Transverse colon (tissue), 4 donors: Measurements from ENCODE around the gene ZNHIT3. TPM values are rescaled to one million over a fixed set of nuclear protein-coding genes. Genes with fewer than 3 reads are reported as not detected.

ENCODE experiments used
- DNase-seq: peaks from one replicate; pipeline ENCODE4 v3.0.0-alpha.2; 2019
- H3K27ac ChIP-seq, 4 donors: fragments of 200-600 bp; sonication (generic); 2 replicates each; pipeline ENCODE4 v1.5.1; 2016 to 2018; ENCODE audit warnings: inconsistent platforms in 4 of 4
- H3K27me3 ChIP-seq: fragments of 200-600 bp; sonication (generic); 2 replicates; pipeline ENCODE4 v1.5.1; 2017; ENCODE audit warnings: inconsistent platforms
- H3K36me3 ChIP-seq, 4 donors: fragments of 200-600 bp; sonication (generic); 2 replicates each; pipeline ENCODE4 v1.5.1; 2017 to 2019; ENCODE audit warnings: inconsistent platforms in 4 of 4
- H3K4me1 ChIP-seq, 4 donors: fragments of 200-600 bp; sonication (generic); 2 replicates each; pipeline ENCODE4 v1.5.1; 2017 to 2020; ENCODE audit warnings: inconsistent platforms in 4 of 4
- H3K4me3 ChIP-seq, 4 donors: fragments of 200-600 bp; sonication (generic); 1 replicate in 1 of 4; 2 replicates in 3 of 4; pipeline versions ENCODE4 v1.5.1 to v1.6.1; 2017 to 2019; ENCODE audit warnings: inconsistent platforms in 4 of 4
- H3K9me3 ChIP-seq, 2 donors: fragments of 200-600 bp; sonication (generic); 2 replicates each; pipeline ENCODE4 v1.5.1; 2017 to 2019; ENCODE audit warnings: inconsistent platforms in 2 of 2
- CTCF ChIP-seq, 5 experiments: fragments of 200-600 bp in 3 of 5; fragments of 450-650 bp in 2 of 5; sonication (generic) in 3 of 5; IDR thresholded peaks; 1 replicate in 2 of 5; 2 replicates in 3 of 5; pipeline ENCODE4 v1.5.1; 2016 to 2017; ENCODE audit warnings: antibody characterized with exemption in 5 of 5, inconsistent platforms in 3 of 5, mild to moderate bottlenecking in 2 of 5, moderate library complexity in 1 of 5
- EP300 ChIP-seq: sonication (generic); formaldehyde crosslinking; IDR thresholded peaks from one replicate; pipeline ENCODE4 v1.6.1; 2017; ENCODE audit warnings: antibody characterized with exemption, low read depth
- POLR2A ChIP-seq: fragments of 450-650 bp; IDR thresholded peaks from one replicate; pipeline ENCODE4 v1.6.1; 2016; ENCODE audit warnings: antibody characterized with exemption, mild to moderate bottlenecking, moderate library complexity
- POLR2AphosphoS5 ChIP-seq, 3 donors: sonication (generic); formaldehyde crosslinking; IDR thresholded peaks; one replicate each; pipeline ENCODE4 v1.6.1; 2016; ENCODE audit warnings: antibody characterized with exemption in 3 of 3
- WGBS, 2 donors: methylation state at CpG; one replicate each; pipeline ENCODE4 v1.1.5; 2018; ENCODE audit warnings: low coverage in 1 of 2; 5-methylcytosine and 5-hydroxymethylcytosine counted together
- in situ Hi-C, 4 donors: fragments of 200-750 bp; cut with MboI; loops; one replicate each; pipeline versions ENCODE4 v1.15.0 to v1.15.1; 2017; ENCODE audit warnings: low sequenced_read_pairs in 3 of 4, low pct_ligation_motif_present in 1 of 4, low pct_unique_long_range_greater_than_20kb in 1 of 4
- intact Hi-C: fragments of 100-400 bp; cut with DNase I; formaldehyde crosslinking; loops from one replicate; pipeline ENCODE4 v1.15.1; 2023; ENCODE audit warnings: low total_unique reads
- total RNA-seq, 4 donors: library from RNA; depleted of rRNA; stranded (reverse); fragments of >200 nt; gene quantifications; one replicate each; pipeline ENCODE4 v1.1.0, GENCODE V29; 2016

Gene ZNHIT3
- total RNA-seq, 4 donors from 2014 or later = 6.7 to 38.6 (median 27.2) TPM

- in situ Hi-C loops = loop anchor here in 1 of 4 donors (25.0 kb wide), 1 partner anchor 358 kb away; the partner anchor contains the start of gene CCL4
- no peak overlapping the region for H3K4me3 ChIP-seq
Observed at GRCh38 chr17:36470499-36470898, 16.0 kb upstream of the ZNHIT3 start.

DNA sequence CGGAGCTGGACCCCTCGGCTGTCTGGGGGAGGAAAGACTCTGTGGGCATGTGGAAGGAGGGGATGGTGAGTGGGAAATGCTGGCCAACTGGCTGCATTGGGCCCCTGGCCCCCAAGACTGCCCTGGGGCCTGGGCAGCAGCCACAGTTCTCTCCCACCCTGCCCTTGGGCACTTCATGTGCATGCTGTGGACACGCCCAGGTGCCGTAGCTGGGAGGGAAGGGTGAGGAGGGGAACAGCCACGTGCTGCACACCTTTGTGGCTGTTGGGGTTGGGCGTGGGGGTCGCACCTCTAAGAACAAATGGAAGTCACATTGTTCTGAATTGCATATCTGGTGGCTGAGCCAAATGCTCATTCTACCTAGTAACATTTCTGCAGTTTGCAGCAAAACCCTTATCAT lies 11.9 kb upstream of the ZNHIT3 start:
- intact Hi-C loops = no loop called here
- 33 to 42% methylated on average over 2 to 7 of the region's 7 CpGs for WGBS, 2 donors
- no peaks in the 10 kb centered on the region for H3K36me3 ChIP-seq
- in situ Hi-C loops = loop anchor here in 1 of 4 donors (25.0 kb wide), 1 partner anchor 362 kb away; the partner anchor contains the start of gene CCL4
- peaks cover 14% of the 10 kb centered on the region for H3K27me3 ChIP-seq
- TF ChIP-seq EP300 = no peak
- no peak for TF ChIP-seq CTCF (IDR thresholded peaks at IDR 0.05)
- no peak for TF ChIP-seq POLR2A
- TF ChIP-seq POLR2AphosphoS5 (IDR thresholded peaks at IDR 0.05) = no peak
- no peak for DNase-seq
- no peaks in the 10 kb centered on the region for H3K9me3 ChIP-seq
- H3K27ac ChIP-seq = no peak overlapping the region
- H3K4me3 ChIP-seq = no peak overlapping the region
- H3K4me1 ChIP-seq = no peaks in the 10 kb centered on the region

More at GRCh38 chr17:36470499-36470898, 16.0 kb upstream of the ZNHIT3 start:
- intact Hi-C loops = no loop called here
- no peaks in the 10 kb centered on the region for H3K36me3 ChIP-seq
- no peaks in the 10 kb centered on the region for H3K4me1 ChIP-seq
- H3K9me3 ChIP-seq = no peaks in the 10 kb centered on the region
- TF ChIP-seq EP300 (no peak), POLR2A (no peak), POLR2AphosphoS5 (IDR thresholded peaks at IDR 0.05) (no peak), CTCF (IDR thresholded peaks at IDR 0.05) (no peak)
- no peak overlapping the region for H3K27ac ChIP-seq
- H3K27me3 ChIP-seq = peaks cover 34% of the 10 kb centered on the region
- no peak for DNase-seq

DNA sequence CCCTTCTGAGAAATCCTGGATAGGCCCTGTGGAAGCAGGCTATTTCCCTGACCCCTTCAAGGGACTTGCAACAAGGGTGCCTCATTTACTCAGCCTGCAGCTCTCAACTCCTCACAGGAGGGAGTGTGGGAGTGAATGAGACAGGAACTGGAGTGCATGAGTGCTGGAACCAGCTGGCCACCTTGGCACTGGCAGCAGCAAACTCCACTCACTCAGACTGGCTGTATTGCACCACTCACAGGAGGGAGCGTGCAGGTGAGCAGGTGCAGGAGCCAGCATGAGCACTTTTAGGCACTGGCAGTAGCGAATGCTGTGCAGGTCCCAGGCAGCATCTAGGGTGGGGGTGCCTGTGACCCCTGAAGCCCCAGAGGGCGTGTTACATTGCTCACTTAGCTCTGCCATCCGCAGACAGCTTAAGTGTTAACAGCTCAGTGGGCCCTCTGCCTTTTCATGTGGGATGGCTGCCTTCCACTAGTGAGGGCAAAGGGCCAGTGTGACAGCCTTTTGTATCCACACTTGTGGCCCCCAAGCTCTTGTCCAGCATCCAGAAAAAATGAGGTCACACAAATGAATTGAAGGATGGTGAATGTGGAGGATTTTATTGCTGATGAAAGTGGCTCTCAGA lies 11.0 kb upstream of the ZNHIT3 start:
- H3K27ac ChIP-seq = no peak overlapping the region
- DNase-seq = no peak
- no peaks in the 10 kb centered on the region for H3K4me1 ChIP-seq
- TF ChIP-seq CTCF (IDR thresholded peaks at IDR 0.05) (no peak), POLR2A (no peak), POLR2AphosphoS5 (IDR thresholded peaks at IDR 0.05) (no peak), EP300 (no peak)
- intact Hi-C loops = no loop called here
- H3K9me3 ChIP-seq = no peaks in the 10 kb centered on the region
- H3K36me3 ChIP-seq = no peaks in the 10 kb centered on the region
- WGBS, 2 donors = 48% methylated on average over 4 of the region's 4 CpGs; no CpG with 5 or more reads in 1 of the 2 donors
- no peak overlapping the region for H3K4me3 ChIP-seq
- peaks cover 19% of the 10 kb centered on the region for H3K27me3 ChIP-seq
- in situ Hi-C loops = loop anchor here in 2 of 4 donors (25.0 kb wide), 1 partner anchor 513 kb away; no protein-coding TSS in a partner anchor

GRCh38 chr17:36481829-36482228 lies 4.7 kb upstream of the ZNHIT3 start:
- intact Hi-C loops (loop anchor here (5.0 kb wide), 1 partner anchor 510 kb away; no protein-coding TSS in a partner anchor), in situ Hi-C loops (loop anchor here in 2 of 4 donors (25.0 kb wide), 1 partner anchor 520 kb away; no protein-coding TSS in a partner anchor)
- no peaks in the 10 kb centered on the region for H3K36me3 ChIP-seq
- TF ChIP-seq EP300 (no peak), POLR2A (no peak), POLR2AphosphoS5 (IDR thresholded peaks at IDR 0.05) (no peak), CTCF (IDR thresholded peaks at IDR 0.05) (no peak)
- 76 to 80% methylated on average over 1 to 7 of the region's 7 CpGs for WGBS, 2 donors
- H3K4me1 ChIP-seq = peaks cover 11 to 19% (median 17%) of the 10 kb centered on the region in 4 donors
- no peak overlapping the region for H3K4me3 ChIP-seq
- peaks cover 28% of the 10 kb centered on the region for H3K27me3 ChIP-seq
- H3K27ac ChIP-seq = no peak overlapping the region
- no peak for DNase-seq
- H3K9me3 ChIP-seq = no peaks in the 10 kb centered on the region
